Renal cortex interstitium (tissue), 11 donors: ENCODE measurements around the gene NKX6-2. TPM values are rescaled to one million over a fixed set of nuclear protein-coding genes. Genes with fewer than 3 reads are reported as not detected.

Experiments
- DNase-seq, 11 donors: peaks; one replicate each; pipeline ENCODE4 v3.0.0-alpha.2; 2013; ENCODE audit warnings: low read depth in 9 of 11, low spot score in 4 of 11; ENCODE audit errors: extremely low read depth in 1 of 11
- polyA plus RNA-seq, 3 donors: library from polyadenylated mRNA; unstranded; fragments of 120-200 nt; gene quantifications; one replicate each; pipeline ENCODE4 v1.2.1, GENCODE V29; 2013; ENCODE audit not compliant: insufficient read length in 3 of 3

NKX6-2 gene
- polyA plus RNA-seq, 3 donors: 4.9 to 7.3 (median 6.1) TPM

- no peak for DNase-seq
These were observed 15.6 kb downstream of the NKX6-2 start for GRCh38 chr10:132770061-132771021.

DNA sequence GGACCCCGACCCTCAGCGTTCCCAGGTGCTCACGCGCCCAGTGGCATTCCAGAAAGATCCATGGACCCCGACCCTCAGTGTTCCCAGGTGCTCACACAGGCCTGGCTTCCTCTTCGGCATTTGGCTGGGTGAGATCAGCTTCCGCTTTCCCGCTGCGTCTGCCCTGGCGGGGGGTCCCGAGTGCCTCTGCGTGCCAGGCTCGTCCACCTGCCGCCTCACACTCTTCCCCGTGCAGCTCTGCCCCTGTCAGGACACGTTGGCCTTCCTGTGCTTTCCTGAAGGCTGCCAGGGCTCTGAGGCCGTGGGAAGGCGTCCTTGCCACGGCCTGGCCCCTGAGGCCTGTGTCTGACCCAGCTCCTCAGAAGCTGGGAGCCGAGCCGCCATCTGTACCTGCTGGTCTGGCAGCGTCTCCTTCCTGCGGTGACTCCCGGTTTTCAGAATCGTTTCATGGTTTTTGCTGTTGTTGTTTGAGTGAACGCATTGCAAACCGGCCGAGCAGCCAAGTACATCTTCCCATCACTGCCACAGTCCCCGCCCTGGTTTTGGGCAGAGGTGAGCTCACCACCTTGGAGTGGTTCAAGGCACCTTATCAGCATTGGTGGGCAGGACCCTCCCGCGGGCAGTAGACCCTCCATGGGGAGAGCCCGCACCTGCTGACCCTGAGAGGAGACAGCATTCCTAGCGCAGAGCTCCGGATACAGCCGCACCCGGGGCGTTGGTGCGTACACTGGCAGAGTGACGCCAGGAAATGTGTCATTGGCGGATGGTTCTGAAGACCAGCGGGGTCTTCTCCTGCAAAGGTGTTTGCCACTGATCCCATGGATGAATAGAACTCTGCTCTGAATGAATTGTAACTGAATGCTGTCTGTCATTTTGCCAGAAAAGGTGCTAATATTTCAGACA lies 17.4 kb downstream of the NKX6-2 start:
- DNase-seq: no peak

DNA sequence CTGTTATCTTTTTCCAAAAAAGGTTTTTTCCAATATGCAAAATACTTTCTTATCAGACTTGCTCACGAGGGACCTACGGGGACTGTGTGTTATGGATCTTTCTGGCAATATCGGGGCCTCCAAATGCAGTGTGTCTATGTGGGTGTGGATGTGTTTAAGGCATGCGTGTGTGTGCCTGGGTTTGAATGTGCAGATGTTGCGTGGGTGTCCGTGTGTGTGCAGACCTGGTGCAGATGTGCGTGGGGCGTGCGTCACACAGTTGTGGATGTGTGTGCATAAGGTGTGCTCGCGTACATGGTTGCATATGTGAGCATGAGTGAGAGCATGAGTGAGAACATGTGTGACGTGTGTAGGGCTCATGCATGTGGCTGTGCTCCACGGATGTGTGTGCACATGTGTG lies 19.7 kb downstream of the NKX6-2 start:
- DNase-seq: no peak

DNA sequence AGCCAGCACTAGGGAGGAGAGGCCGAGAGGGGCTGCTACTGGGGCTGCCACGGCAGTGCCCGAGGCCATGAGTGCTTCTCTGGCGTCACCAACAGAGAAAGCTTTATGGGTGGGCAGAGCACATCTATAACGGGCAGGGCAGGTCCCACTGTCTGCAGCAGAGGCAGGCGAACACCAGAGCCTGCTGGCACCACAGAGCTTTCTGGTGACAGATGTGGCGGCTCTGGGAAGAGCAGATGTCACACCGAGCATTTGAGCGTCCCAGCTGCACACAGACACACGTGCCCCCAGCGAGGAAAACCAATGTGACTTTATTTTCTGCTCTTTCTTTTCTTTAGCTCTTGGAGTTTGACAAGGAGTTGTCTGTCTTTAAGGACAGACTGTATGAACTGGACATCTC lies 20.5 kb downstream of the NKX6-2 start:
- DNase-seq: no peak

- DNase-seq: no peak
These were observed 21.8 kb downstream of the NKX6-2 start for GRCh38 chr10:132764108-132764507.

DNA sequence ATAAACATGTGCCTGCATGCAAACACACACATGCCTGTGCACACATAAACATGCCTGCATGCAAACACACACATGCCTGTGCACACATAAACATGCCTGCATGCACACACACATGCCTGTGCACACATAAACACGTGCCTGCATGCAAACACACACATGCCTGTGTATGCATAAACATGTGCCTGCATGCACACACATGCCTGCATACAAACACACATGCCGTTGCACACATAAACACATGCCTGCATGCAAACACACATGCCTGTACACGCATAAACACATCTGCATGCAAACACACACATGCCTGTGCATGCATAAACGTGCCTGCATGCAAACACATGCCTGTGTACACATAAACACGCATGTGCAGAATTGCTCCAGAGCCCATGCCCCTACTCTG lies 22.4 kb downstream of the NKX6-2 start:
- no peak for DNase-seq

- DNase-seq: no peak
These were observed 23.7 kb downstream of the NKX6-2 start for GRCh38 chr10:132762267-132762666.

DNA sequence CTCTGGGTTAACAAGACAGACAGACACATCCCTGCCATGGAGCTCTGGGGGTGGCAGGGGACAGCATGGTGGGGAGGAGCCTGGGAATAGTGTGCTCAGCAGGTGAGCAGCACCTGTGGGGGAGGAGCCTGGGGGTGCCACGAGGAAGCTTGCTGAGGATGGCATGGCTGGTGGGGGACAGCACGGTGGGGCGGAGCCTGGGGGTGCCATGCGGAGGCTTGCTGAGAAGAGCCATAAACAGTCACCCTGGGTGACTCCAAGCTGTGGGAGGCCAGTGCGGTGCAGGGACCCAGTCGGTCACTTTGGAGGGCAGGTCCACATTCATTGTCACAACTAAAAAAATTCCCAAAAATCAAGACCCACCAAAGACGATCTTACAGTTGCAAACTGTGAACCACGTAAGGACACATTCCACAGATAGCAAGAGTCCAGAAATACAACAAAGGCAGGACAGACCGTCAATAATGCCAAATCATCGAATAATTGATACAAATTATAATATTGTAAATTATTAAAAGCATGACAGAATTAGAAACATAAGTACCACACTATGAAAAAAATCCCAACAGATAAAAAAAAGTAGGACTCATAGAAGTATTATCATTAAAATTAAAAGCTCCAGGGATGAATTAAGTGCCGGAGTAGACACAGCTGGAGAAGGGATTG lies 24.4 kb downstream of the NKX6-2 start:
- no peak for DNase-seq

DNA sequence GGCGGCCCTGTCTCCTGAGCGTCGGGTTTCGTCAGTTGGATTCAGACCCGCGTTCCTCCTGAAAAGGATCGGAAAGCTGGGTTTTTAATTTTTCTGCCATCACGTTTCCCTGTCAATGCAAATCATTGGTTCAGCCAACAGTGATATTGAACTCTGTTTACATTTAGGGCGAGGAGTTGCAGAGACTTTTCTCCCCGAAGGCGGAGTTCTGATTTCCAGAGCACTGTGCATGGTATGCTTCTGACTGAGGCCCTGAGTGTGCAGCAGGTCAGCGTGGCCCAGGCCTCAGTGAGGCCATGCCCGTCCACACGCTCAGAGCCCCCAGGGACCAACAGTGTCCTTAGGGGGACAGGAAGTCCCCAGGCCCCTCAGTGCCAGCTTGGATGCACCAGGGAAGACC lies 27.1 kb downstream of the NKX6-2 start:
- no peak for DNase-seq

- DNase-seq: no peak
These were observed 28.8 kb downstream of the NKX6-2 start for GRCh38 chr10:132757171-132757570.

- no peak for DNase-seq
These were observed 29.4 kb downstream of the NKX6-2 start for GRCh38 chr10:132756591-132756990.

DNA sequence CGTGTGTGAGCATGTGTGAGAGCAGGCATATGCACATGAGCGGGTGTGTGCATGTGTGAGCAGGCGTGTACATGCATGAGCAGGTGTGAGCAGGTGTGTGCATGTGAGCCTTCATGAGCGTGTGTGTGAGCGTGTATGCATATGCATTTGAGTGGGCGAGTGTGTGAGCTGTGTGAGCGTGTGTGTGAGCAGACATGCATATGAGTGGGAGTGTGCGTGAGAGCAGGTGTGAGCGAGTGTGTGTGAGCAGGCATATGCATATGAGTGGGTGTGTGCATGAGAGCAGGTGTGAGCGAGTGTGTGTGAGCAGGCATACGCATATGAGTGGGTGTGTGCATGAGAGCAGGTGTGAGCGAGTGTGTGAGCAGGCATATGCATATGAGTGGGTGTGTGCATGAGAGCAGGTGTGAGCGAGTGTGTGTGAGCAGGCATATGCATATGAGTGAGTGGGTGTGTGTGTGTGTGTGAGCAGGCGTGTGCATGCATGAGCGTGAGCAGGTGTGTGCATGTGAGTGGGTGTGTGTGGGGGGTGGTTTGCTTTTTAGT lies 30.7 kb downstream of the NKX6-2 start:
- DNase-seq: no peak

GRCh38 chr10:132754071-132754470 lies 31.9 kb downstream of the NKX6-2 start:
- DNase-seq: no peak

GRCh38 chr10:132753596-132753995 lies 32.4 kb downstream of the NKX6-2 start:
- no peak for DNase-seq

DNA sequence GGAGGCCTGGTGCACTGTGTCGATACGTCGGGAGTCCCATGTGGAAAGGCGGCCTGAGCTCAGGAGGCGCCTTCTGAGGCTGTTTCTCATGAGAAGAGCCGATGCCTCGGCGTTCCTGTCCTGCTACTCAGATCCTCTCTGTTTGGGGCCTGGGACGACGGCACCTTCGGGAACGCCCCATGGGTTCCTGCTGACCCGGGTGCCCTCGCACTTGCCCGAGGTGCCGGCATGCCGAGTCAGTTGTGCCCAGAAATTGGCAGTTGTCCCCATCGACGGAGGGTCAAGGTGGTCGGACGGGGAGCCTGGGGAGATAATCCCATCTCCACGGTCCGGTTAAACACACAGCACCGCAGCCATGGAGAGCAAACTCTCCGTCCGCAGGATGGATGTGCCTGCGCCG lies 33.0 kb downstream of the NKX6-2 start:
- no peak for DNase-seq

- DNase-seq: no peak
These were observed 33.6 kb downstream of the NKX6-2 start for GRCh38 chr10:132752378-132752777.

DNA sequence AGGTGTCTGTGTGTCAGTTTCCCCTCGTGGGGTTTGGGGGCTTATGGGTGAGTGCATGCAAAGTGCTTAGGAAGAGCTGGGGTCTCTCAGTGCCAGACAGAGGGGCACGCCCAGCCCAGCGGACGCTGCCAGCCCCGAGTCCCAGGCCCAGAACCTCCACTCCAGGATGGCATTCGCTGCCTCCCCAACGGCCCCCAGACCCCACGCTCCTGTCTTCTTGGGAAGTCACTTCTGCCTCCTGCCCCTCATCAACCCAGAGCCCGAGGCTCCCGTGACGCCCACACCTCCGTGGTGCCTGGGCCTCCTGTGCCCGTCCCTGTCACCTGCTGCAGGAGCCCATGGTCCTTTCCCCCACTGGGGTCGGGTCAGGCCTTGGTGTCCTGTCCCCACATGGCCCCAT lies 35.0 kb downstream of the NKX6-2 start:
- no peak for DNase-seq

DNA sequence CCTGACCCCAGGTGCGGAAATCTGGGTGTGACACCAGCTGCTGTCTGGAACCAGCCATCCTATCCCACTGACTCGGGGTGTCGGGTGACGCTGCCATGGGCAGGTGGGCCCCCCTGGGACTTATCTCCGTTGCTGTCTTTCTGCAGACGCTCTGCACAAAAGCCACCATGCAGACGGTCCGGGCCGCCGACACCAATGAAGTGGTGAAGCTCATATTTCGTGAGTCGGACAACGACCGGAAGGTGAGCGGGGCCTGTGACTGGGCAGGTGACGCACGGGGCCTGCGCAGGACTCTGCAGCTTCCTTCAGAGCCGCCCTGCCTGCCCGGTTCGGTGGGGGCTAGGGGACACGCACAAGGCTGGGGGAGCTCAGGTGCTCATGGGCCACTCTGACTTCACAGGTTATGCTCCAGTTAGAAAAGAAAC lies 36.6 kb downstream of the NKX6-2 start:
- peak in 4 of 11 donors; percentile 18 to 43 (median 32) for DNase-seq
